Transverse colon (tissue), 4 donors: ENCODE results near the gene DNAJC7.

Source experiments
- POLR2A ChIP-seq: fragments of 450-650 bp; IDR thresholded peaks from one replicate; pipeline ENCODE4 v1.6.1; 2016; ENCODE audit warnings: antibody characterized with exemption, mild to moderate bottlenecking, moderate library complexity
- POLR2AphosphoS5 ChIP-seq, 3 donors: sonication (generic); formaldehyde crosslinking; IDR thresholded peaks; one replicate each; pipeline ENCODE4 v1.6.1; 2016; ENCODE audit warnings: antibody characterized with exemption in 3 of 3
- TF ChIP-seq, protein P1 (sequence below), 5 experiments: fragments of 200-600 bp in 3 of 5; fragments of 450-650 bp in 2 of 5; sonication (generic) in 3 of 5; IDR thresholded peaks; 1 replicate in 2 of 5; 2 replicates in 3 of 5; pipeline ENCODE4 v1.5.1; 2016 to 2017; ENCODE audit warnings: antibody characterized with exemption in 5 of 5, inconsistent platforms in 3 of 5, mild to moderate bottlenecking in 2 of 5, moderate library complexity in 1 of 5

DNA sequence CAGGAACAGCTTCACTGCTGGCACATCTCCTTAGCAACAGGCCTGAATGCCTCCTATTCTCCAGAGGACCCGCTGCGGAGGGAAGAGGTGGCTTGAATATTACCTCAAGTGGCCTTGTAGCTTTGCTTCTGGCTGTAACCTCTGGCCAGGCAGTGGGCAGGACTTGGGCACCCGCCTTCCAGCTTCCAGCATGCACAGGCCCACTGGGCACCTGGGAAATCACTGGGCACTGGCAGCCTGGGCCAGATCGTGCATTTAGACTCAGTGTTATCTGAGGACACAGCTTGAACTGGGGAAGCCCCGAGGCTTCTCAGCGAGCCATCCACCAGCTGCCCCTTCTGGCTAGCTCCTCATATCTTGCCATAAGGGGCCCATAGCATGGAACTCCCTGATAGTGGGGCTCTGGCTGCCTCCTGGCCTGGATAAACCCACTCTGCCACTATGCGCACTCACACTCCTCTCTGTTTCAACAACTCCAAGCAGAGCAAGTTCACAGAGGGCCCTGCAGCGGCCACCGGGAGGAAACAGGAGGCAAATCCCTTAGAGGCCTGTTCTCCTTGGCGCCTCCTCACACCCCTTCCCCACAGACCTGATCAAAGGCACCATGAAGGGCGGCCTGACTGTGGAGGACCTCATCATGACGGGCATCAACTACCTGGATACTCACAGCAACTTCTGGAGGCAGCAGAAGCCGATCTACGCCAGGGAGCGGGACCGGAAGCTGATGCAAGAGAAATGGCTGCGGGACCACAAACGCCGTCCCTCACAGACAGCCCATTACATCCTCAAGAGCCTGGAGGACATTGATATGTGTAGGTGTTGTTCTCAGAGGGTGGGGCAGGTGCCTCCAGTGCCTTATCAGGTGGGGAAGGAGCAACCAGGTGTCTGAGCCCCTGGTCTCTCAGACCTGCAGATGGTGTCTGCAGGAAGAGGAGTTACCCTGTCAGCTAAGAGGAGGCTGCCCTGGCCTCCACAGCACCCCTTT, 79.0 kb downstream of the DNAJC7 start:
- TF ChIP-seq, protein P1, sequence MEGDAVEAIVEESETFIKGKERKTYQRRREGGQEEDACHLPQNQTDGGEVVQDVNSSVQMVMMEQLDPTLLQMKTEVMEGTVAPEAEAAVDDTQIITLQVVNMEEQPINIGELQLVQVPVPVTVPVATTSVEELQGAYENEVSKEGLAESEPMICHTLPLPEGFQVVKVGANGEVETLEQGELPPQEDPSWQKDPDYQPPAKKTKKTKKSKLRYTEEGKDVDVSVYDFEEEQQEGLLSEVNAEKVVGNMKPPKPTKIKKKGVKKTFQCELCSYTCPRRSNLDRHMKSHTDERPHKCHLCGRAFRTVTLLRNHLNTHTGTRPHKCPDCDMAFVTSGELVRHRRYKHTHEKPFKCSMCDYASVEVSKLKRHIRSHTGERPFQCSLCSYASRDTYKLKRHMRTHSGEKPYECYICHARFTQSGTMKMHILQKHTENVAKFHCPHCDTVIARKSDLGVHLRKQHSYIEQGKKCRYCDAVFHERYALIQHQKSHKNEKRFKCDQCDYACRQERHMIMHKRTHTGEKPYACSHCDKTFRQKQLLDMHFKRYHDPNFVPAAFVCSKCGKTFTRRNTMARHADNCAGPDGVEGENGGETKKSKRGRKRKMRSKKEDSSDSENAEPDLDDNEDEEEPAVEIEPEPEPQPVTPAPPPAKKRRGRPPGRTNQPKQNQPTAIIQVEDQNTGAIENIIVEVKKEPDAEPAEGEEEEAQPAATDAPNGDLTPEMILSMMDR (IDR thresholded peaks at IDR 0.05) = no peak
- TF ChIP-seq POLR2A (no peak), POLR2AphosphoS5 (IDR thresholded peaks at IDR 0.05) (no peak)
